Astrocyte of the cerebellum (primary cell): ENCODE data around the gene ITLN2.
"Not testable (repeated sequence)": the region's sequence is repeated elsewhere in the genome, so short reads cannot be mapped to it uniquely, and the experiment has no call there.

Experiments used
- DNase-seq: peaks from one replicate; pipeline ENCODE4 v3.0.0-alpha.2; 2011; ENCODE audit warnings: low read depth
- H3K4me3 ChIP-seq: 2 replicates; pipeline ENCODE4 v1.5.1; 2011; ENCODE audit warnings: mild to moderate bottlenecking, low read depth, low read length, moderate library complexity
- CTCF ChIP-seq: IDR thresholded peaks from 2 replicates; pipeline ENCODE4 v1.5.1; 2012; ENCODE audit warnings: low read length, low read depth, moderate library complexity, mild to moderate bottlenecking; ENCODE audit errors: missing control alignments
- in situ Hi-C: cut with HindIII; loops from 2 replicates; pipeline ENCODE4 v1.10.0; 2017; ENCODE audit warnings: low sequenced_read_pairs

ITLN2 gene

GRCh38 chr1:160945079-160945478 is 9.5 kb downstream of the ITLN2 start:
- no peak overlapping the region for H3K4me3 ChIP-seq
- no peak for TF ChIP-seq CTCF
- in situ Hi-C loops = no loop called here
- DNase-seq = no peak

GRCh38 chr1:160942926-160943325 is 11.7 kb downstream of the ITLN2 start:
- in situ Hi-C loops = no loop called here
- H3K4me3 ChIP-seq = no peak overlapping the region
- TF ChIP-seq CTCF = no peak
- DNase-seq = no peak

- in situ Hi-C loops, H3K4me3 ChIP-seq, DNase-seq: not testable (repeated sequence)
These were observed 17.9 kb downstream of the ITLN2 start for GRCh38 chr1:160936666-160937065.

GRCh38 chr1:160935527-160936258 is 18.9 kb downstream of the ITLN2 start:
- H3K4me3 ChIP-seq = no peak overlapping the region
- in situ Hi-C loops = no loop called here
- no peak for DNase-seq
- TF ChIP-seq CTCF = no peak

- DNase-seq, in situ Hi-C loops, H3K4me3 ChIP-seq: not testable (repeated sequence)
These were observed 21.3 kb downstream of the ITLN2 start for GRCh38 chr1:160933305-160933704.

GRCh38 chr1:160925652-160926244 is 28.9 kb downstream of the ITLN2 start:
- no peak for DNase-seq

More at GRCh38 chr1:160925652-160926244, 28.9 kb downstream of the ITLN2 start:
- no peak for TF ChIP-seq CTCF
- H3K4me3 ChIP-seq = no peak overlapping the region
- in situ Hi-C loops = no loop called here
